Mesendoderm (in vitro differentiated cells): ENCODE measurements around the gene ARHGAP15.

Experiments used
- DNase-seq: peaks from one replicate; pipeline ENCODE4 v3.0.0; 2013
- H2AK5ac ChIP-seq: 2 replicates; pipeline ENCODE4 v1.6.1; 2013; ENCODE audit warnings: low read length, inconsistent platforms
- H2BK120ac ChIP-seq: 2 replicates; pipeline ENCODE4 v1.6.1; 2013; ENCODE audit warnings: low read depth, mild to moderate bottlenecking, low read length, moderate library complexity, mixed read lengths
- H2BK15ac ChIP-seq: replicated peaks from 2 replicates; pipeline ENCODE4 v1.6.1; 2013; ENCODE audit warnings: low read depth, mild to moderate bottlenecking, moderate library complexity
- H2BK5ac ChIP-seq: 2 replicates; pipeline ENCODE4 v1.6.1; 2013; ENCODE audit warnings: low read length, inconsistent platforms
- H3K18ac ChIP-seq: 2 replicates; pipeline ENCODE4 v1.6.1; 2013; ENCODE audit warnings: mild to moderate bottlenecking, low read length, mixed read lengths
- H3K23ac ChIP-seq: one replicate; pipeline ENCODE4 v1.6.1; 2013; ENCODE audit warnings: low read length
- H3K27ac ChIP-seq: 2 replicates; pipeline ENCODE4 v1.5.1; 2013; ENCODE audit warnings: low read depth, mild to moderate bottlenecking, inconsistent platforms, low read length, moderate library complexity
- H3K27me3 ChIP-seq: 2 replicates; pipeline ENCODE4 v1.6.1; 2013; ENCODE audit warnings: low read length, control low read depth, mild to moderate bottlenecking, inconsistent platforms; ENCODE audit not compliant: insufficient read depth, poor library complexity
- H3K36me3 ChIP-seq: 2 replicates; pipeline ENCODE4 v1.6.1; 2013; ENCODE audit warnings: low read length, inconsistent platforms; ENCODE audit not compliant: control insufficient read depth, insufficient read depth
- H3K4ac ChIP-seq: one replicate; pipeline ENCODE4 v1.6.1; 2013; ENCODE audit warnings: low read depth, mild to moderate bottlenecking, low read length, moderate library complexity
- H3K4me1 ChIP-seq: 2 replicates; pipeline ENCODE4 v1.6.1; 2013; ENCODE audit warnings: low read depth, low read length, inconsistent platforms; ENCODE audit not compliant: control insufficient read depth
- H3K4me2 ChIP-seq: 2 replicates; pipeline ENCODE4 v1.6.1; 2013; ENCODE audit warnings: low read length
- H3K4me3 ChIP-seq: 2 replicates; pipeline ENCODE4 v1.5.1; 2013; ENCODE audit warnings: mild to moderate bottlenecking, low read length
- H3K56ac ChIP-seq: one replicate; pipeline ENCODE4 v1.6.1; 2013; ENCODE audit warnings: low read length
- H3K79me1 ChIP-seq: 2 replicates; pipeline ENCODE4 v1.6.1; 2013; ENCODE audit warnings: low read length, inconsistent platforms
- H3K79me2 ChIP-seq: 2 replicates; pipeline ENCODE4 v1.6.1; 2013; ENCODE audit warnings: mild to moderate bottlenecking, low read length; ENCODE audit not compliant: control insufficient read depth, insufficient read depth
- H3K9ac ChIP-seq: 2 replicates; pipeline ENCODE4 v1.6.1; 2013; ENCODE audit warnings: low read length, inconsistent platforms
- H4K5ac ChIP-seq: one replicate; pipeline ENCODE4 v1.6.1; 2013; ENCODE audit warnings: low read length
- H4K8ac ChIP-seq: one replicate; pipeline ENCODE4 v1.6.1; 2013; ENCODE audit warnings: low read depth, mild to moderate bottlenecking, control low read depth, low read length, moderate library complexity
- WGBS: extraction: QIAGEN DNeasy Blood & Tissue Kit; methylation state at CpG from one replicate; pipeline ENCODE4 v1.1.7; 2013; ENCODE audit warnings: low lambda C conversion rate, missing lambda C conversion rate; ENCODE audit not compliant: insufficient coverage; ENCODE audit errors: extremely low coverage; 5-methylcytosine and 5-hydroxymethylcytosine counted together

Gene ARHGAP15

DNA sequence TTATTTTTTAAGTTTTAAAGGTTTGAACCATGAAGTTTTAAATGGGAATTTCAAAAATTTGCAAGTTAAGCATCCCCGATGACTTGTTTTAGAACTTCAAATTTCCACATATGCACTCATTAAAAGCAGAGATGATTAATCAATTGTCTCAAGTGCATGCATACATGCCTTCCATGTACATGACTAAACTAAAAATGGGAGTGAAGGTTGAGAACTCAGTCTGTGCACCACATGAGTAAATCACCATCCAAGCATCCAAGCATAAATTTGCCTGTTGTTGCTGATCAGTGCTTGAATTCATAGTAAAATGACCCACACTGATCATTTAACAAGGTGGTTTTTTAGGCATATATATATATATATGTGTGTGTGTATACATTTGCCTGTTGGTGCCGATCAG, 249.8 kb downstream of the ARHGAP15 start:
- Histone ChIP-seq H4K8ac (no peak overlapping the region), H2AK5ac (no peak overlapping the region), H3K18ac (no peak overlapping the region), H3K79me2 (no peaks in the 10 kb centered on the region), H3K4me3 (no peak overlapping the region), H2BK5ac (no peak overlapping the region), H3K4me1 (no peaks in the 10 kb centered on the region), H3K79me1 (no peaks in the 10 kb centered on the region), H3K9ac (no peak overlapping the region), H3K4me2 (no peak overlapping the region), H4K5ac (no peak overlapping the region), H2BK120ac (no peak overlapping the region), H3K27ac (no peak overlapping the region), H3K36me3 (no peaks in the 10 kb centered on the region), H3K27me3 (no peaks in the 10 kb centered on the region), H2BK15ac (no peak overlapping the region), H3K23ac (no peak overlapping the region), H3K4ac (no peak overlapping the region), H3K56ac (no peak overlapping the region)
- no peak for DNase-seq
- WGBS, result no CpG with 5 or more reads among the region's 2 CpGs

DNA sequence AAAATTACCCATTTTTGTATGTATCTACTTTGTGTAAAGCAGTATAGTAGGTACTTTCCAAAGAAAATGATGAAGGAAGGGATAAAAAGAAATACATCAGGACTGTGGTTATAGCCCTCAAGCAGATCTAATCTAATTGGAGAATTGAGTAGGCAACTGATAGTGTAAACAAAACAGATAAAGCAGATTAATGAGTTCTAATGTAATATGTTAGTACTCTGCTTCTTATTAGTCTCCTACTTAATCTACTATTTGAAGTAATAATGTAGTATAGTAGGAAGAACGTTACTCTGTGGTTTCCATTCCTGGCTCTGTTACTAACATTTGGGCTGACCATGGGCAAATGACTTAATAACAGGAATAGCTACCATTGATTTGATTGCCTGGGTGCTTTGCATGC, 250.7 kb downstream of the ARHGAP15 start:
- Histone ChIP-seq H3K4ac (no peak overlapping the region), H3K36me3 (no peaks in the 10 kb centered on the region), H3K23ac (no peak overlapping the region), H2AK5ac (no peak overlapping the region), H2BK120ac (no peak overlapping the region), H3K56ac (no peak overlapping the region), H3K18ac (no peak overlapping the region), H4K5ac (no peak overlapping the region), H3K4me1 (no peaks in the 10 kb centered on the region), H3K9ac (no peak overlapping the region), H3K27ac (no peak overlapping the region), H3K27me3 (no peaks in the 10 kb centered on the region), H3K4me3 (no peak overlapping the region), H2BK15ac (no peak overlapping the region), H4K8ac (no peak overlapping the region), H3K4me2 (no peak overlapping the region), H3K79me2 (no peaks in the 10 kb centered on the region), H3K79me1 (no peaks in the 10 kb centered on the region), H2BK5ac (no peak overlapping the region)
- WGBS, result no CpG with 5 or more reads among the region's 1 CpG
- no peak for DNase-seq

- Histone ChIP-seq H2BK5ac (no peak overlapping the region), H3K23ac (no peak overlapping the region), H4K5ac (no peak overlapping the region), H3K56ac (no peak overlapping the region), H2BK120ac (no peak overlapping the region), H2BK15ac (no peak overlapping the region), H3K4ac (no peak overlapping the region), H3K9ac (no peak overlapping the region), H3K4me1 (no peaks in the 10 kb centered on the region), H3K18ac (no peak overlapping the region), H3K27me3 (no peaks in the 10 kb centered on the region), H3K79me2 (no peaks in the 10 kb centered on the region), H2AK5ac (no peak overlapping the region), H3K4me2 (no peak overlapping the region), H3K79me1 (no peaks in the 10 kb centered on the region), H3K36me3 (no peaks in the 10 kb centered on the region), H4K8ac (no peak overlapping the region), H3K27ac (no peak overlapping the region), H3K4me3 (no peak overlapping the region)
- DNase-seq, result no peak
- no CpG with 5 or more reads among the region's 8 CpGs for WGBS
Measured at GRCh38 chr2:143382573-143382972, 253.4 kb downstream of the ARHGAP15 start.

DNA sequence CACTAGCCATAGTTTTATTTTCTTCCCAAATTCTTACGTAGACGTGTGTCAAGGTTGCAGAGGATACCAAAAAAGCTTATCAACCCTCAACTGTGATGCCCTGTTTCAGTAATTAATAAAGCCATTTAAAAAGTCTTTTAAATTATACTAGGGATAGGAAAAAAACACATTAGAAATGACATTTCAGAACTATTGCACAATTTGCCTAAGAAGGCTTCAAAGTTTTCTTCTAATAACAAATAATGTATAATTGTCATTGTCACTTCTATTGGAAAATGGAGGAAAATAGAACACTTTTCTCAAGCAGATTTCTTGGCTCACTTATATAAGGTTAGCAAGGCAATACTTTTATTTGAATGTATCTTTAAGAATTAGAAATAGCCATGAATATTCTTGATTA, 253.8 kb downstream of the ARHGAP15 start:
- H3K79me2 ChIP-seq, result no peaks in the 10 kb centered on the region
- H2BK5ac ChIP-seq, result no peak overlapping the region
- no CpG with 5 or more reads among the region's 2 CpGs for WGBS
- H3K36me3 ChIP-seq, result no peaks in the 10 kb centered on the region
- no peak overlapping the region for H3K4ac ChIP-seq
- H4K5ac ChIP-seq, result no peak overlapping the region
- no peak overlapping the region for H3K27ac ChIP-seq
- H4K8ac ChIP-seq, result no peak overlapping the region
- no peak overlapping the region for H2BK15ac ChIP-seq
- no peak for DNase-seq
- no peak overlapping the region for H3K23ac ChIP-seq
- H3K4me2 ChIP-seq, result no peak overlapping the region
- H2BK120ac ChIP-seq, result no peak overlapping the region
- no peaks in the 10 kb centered on the region for H3K79me1 ChIP-seq
- H3K4me3 ChIP-seq, result no peak overlapping the region
- H3K27me3 ChIP-seq, result no peaks in the 10 kb centered on the region
- H3K18ac ChIP-seq, result no peak overlapping the region
- no peak overlapping the region for H2AK5ac ChIP-seq
- no peak overlapping the region for H3K9ac ChIP-seq
- no peak overlapping the region for H3K56ac ChIP-seq
- H3K4me1 ChIP-seq, result no peaks in the 10 kb centered on the region

- no peak overlapping the region for H2BK120ac ChIP-seq
- no peak overlapping the region for H2AK5ac ChIP-seq
- DNase-seq, result no peak
- no peak overlapping the region for H3K4me3 ChIP-seq
- H3K79me1 ChIP-seq, result no peaks in the 10 kb centered on the region
- H3K18ac ChIP-seq, result no peak overlapping the region
- H3K4me1 ChIP-seq, result no peaks in the 10 kb centered on the region
- no peak overlapping the region for H3K23ac ChIP-seq
- no CpG with 5 or more reads among the region's 6 CpGs for WGBS
- H3K9ac ChIP-seq, result no peak overlapping the region
- no peaks in the 10 kb centered on the region for H3K79me2 ChIP-seq
- no peak overlapping the region for H4K8ac ChIP-seq
- no peak overlapping the region for H3K27ac ChIP-seq
- H3K4me2 ChIP-seq, result no peak overlapping the region
- no peak overlapping the region for H3K56ac ChIP-seq
- no peaks in the 10 kb centered on the region for H3K36me3 ChIP-seq
- no peak overlapping the region for H2BK5ac ChIP-seq
- no peak overlapping the region for H4K5ac ChIP-seq
- H3K4ac ChIP-seq, result no peak overlapping the region
- no peaks in the 10 kb centered on the region for H3K27me3 ChIP-seq
- H2BK15ac ChIP-seq, result no peak overlapping the region
Measured at GRCh38 chr2:143384111-143384510, 254.9 kb downstream of the ARHGAP15 start.

GRCh38 chr2:143390171-143390570, 261.0 kb downstream of the ARHGAP15 start:
- no peak for DNase-seq
- no peak overlapping the region for H3K18ac ChIP-seq
- H3K4me3 ChIP-seq, result no peak overlapping the region
- no peaks in the 10 kb centered on the region for H3K4me1 ChIP-seq
- no peaks in the 10 kb centered on the region for H3K79me1 ChIP-seq
- no peak overlapping the region for H3K4ac ChIP-seq
- H3K27me3 ChIP-seq, result no peaks in the 10 kb centered on the region
- H3K36me3 ChIP-seq, result no peaks in the 10 kb centered on the region
- H2BK15ac ChIP-seq, result no peak overlapping the region
- H3K4me2 ChIP-seq, result no peak overlapping the region
- no peak overlapping the region for H3K56ac ChIP-seq
- H3K23ac ChIP-seq, result no peak overlapping the region
- no peak overlapping the region for H2AK5ac ChIP-seq
- H3K9ac ChIP-seq, result no peak overlapping the region
- no peak overlapping the region for H4K8ac ChIP-seq
- no peaks in the 10 kb centered on the region for H3K79me2 ChIP-seq
- no peak overlapping the region for H3K27ac ChIP-seq
- no peak overlapping the region for H2BK120ac ChIP-seq
- no CpG with 5 or more reads among the region's 6 CpGs for WGBS
- H4K5ac ChIP-seq, result no peak overlapping the region
- H2BK5ac ChIP-seq, result no peak overlapping the region
